Measurements from ENCODE around the gene MYL11. TPM values are rescaled to one million over a fixed set of nuclear protein-coding genes. Genes with fewer than 3 reads are reported as not detected.

MYL11 gene
- total RNA-seq, 1 donor from 2014 or later, result not detected

GRCh38 chr16:30406795-30407101 lies 32.1 kb downstream of the MYL11 start:
- no peak for DNase-seq (ENCODE audit: low read depth)
- H3K4me3 ChIP-seq (ENCODE audit: low read depth, low read length), result peak overlapping the region; percentile 67
- no peak for TF ChIP-seq CTCF (IDR thresholded peaks at IDR 0.05; ENCODE audit: insufficient read depth, low read length, severe bottlenecking)
- peaks cover 1% of the 10 kb centered on the region for H3K36me3 ChIP-seq (ENCODE audit: control insufficient read depth, insufficient read depth, low read length)
- no peaks in the 10 kb centered on the region for H3K27me3 ChIP-seq (ENCODE audit: control insufficient read depth, insufficient read depth, low read length)
- FAIRE-seq, result no peak

- H3K4me3 ChIP-seq (ENCODE audit: low read depth, low read length), result peak within 1 kb of the TSS; percentile 67
- no peaks in the 10 kb centered on the region for H3K27me3 ChIP-seq (ENCODE audit: control insufficient read depth, insufficient read depth, low read length)
- no peak for TF ChIP-seq CTCF (IDR thresholded peaks at IDR 0.05; ENCODE audit: insufficient read depth, low read length, severe bottlenecking)
- peak; percentile 66 for DNase-seq (ENCODE audit: low read depth)
- no peak for FAIRE-seq
- peaks cover 3% of the 10 kb centered on the region for H3K36me3 ChIP-seq (ENCODE audit: control insufficient read depth, insufficient read depth, low read length)
Observed at GRCh38 chr16:30407102-30407803, 32.7 kb downstream of the MYL11 start, which contains the start of gene ZNF771. Gene ZNF771 (plus strand): TSS chr16:30407606. CDS start chr16:30408054, 448 bp downstream.

GRCh38 chr16:30407804-30408534 lies 33.4 kb downstream of the MYL11 start:
- Histone ChIP-seq H3K4me3 (ENCODE audit: low read depth, low read length) (peak overlapping the region; percentile 67), H3K36me3 (ENCODE audit: control insufficient read depth, insufficient read depth, low read length) (peaks cover 3% of the 10 kb centered on the region), H3K27me3 (ENCODE audit: control insufficient read depth, insufficient read depth, low read length) (no peaks in the 10 kb centered on the region)
- DNase-seq (ENCODE audit: low read depth), result no peak
- TF ChIP-seq CTCF (IDR thresholded peaks at IDR 0.05; ENCODE audit: insufficient read depth, low read length, severe bottlenecking), result no peak
- FAIRE-seq, result no peak

- peaks cover 3% of the 10 kb centered on the region for H3K36me3 ChIP-seq (ENCODE audit: control insufficient read depth, insufficient read depth, low read length)
- DNase-seq (ENCODE audit: low read depth), result peak; percentile 66
- no peaks in the 10 kb centered on the region for H3K27me3 ChIP-seq (ENCODE audit: control insufficient read depth, insufficient read depth, low read length)
- no peak overlapping the region for H3K4me3 ChIP-seq (ENCODE audit: low read depth, low read length)
- TF ChIP-seq CTCF (IDR thresholded peaks at IDR 0.05; ENCODE audit: insufficient read depth, low read length, severe bottlenecking), result peak; percentile 95
- FAIRE-seq, result no peak
Observed at GRCh38 chr16:30409125-30410060, 34.8 kb downstream of the MYL11 start.

GRCh38 chr16:30413112-30413806 lies 38.7 kb downstream of the MYL11 start:
- FAIRE-seq, result no peak
- TF ChIP-seq CTCF (IDR thresholded peaks at IDR 0.05; ENCODE audit: insufficient read depth, low read length, severe bottlenecking), result no peak
- Histone ChIP-seq H3K27me3 (ENCODE audit: control insufficient read depth, insufficient read depth, low read length) (no peaks in the 10 kb centered on the region), H3K4me3 (ENCODE audit: low read depth, low read length) (no peak overlapping the region), H3K36me3 (ENCODE audit: control insufficient read depth, insufficient read depth, low read length) (peaks cover 3% of the 10 kb centered on the region)
- DNase-seq (ENCODE audit: low read depth), result peak; percentile 42
